Omental fat pad (tissue), 4 donors: ENCODE measurements around the gene CTRL. TPM values are rescaled to one million over a fixed set of nuclear protein-coding genes. Genes with fewer than 3 reads are reported as not detected.
"Not testable (repeated sequence)": the region's sequence is repeated elsewhere in the genome, so short reads cannot be mapped to it uniquely, and the experiment has no call there.

Source experiments
- ATAC-seq: fragments of 150-250 bp; one replicate; pipeline ENCODE4 v1.9.1; 2016; ENCODE audit warnings: mild to moderate bottlenecking, moderate library complexity; ENCODE audit not compliant: low FRiP score
- DNase-seq: peaks from one replicate; pipeline ENCODE4 v3.0.0-alpha.2; 2019; ENCODE audit warnings: low spot score
- CTCF ChIP-seq, 3 donors: fragments of 450-650 bp; IDR thresholded peaks; one replicate each; pipeline ENCODE4 v1.5.1; 2016 to 2017; ENCODE audit warnings: antibody characterized with exemption in 3 of 3, mild to moderate bottlenecking in 3 of 3, moderate library complexity in 2 of 3
- total RNA-seq, 4 donors: library from RNA; depleted of rRNA; stranded (reverse); fragments of >200 nt; gene quantifications; one replicate each; pipeline ENCODE4 v1.1.0, GENCODE V29; 2016

CTRL gene
- total RNA-seq, 4 donors from 2014 or later, result 0.65 to 5.0 (median 2.3) TPM

- no peak for ATAC-seq
- no peak for TF ChIP-seq CTCF (IDR thresholded peaks at IDR 0.05)
- no peak for DNase-seq
These were observed 9.4 kb downstream of the CTRL start for GRCh38 chr16:67922221-67922620.

GRCh38 chr16:67919622-67920221 is 11.9 kb downstream of the CTRL start:
- TF ChIP-seq CTCF (IDR thresholded peaks at IDR 0.05), result no peak
- no peak for DNase-seq
- no peak for ATAC-seq

- DNase-seq (no peak), ATAC-seq (peak; percentile 58)
- TF ChIP-seq CTCF (IDR thresholded peaks at IDR 0.05), result no peak
These were observed 13.8 kb downstream of the CTRL start for GRCh38 chr16:67917852-67918236.

- no peak for TF ChIP-seq CTCF (IDR thresholded peaks at IDR 0.05)
- DNase-seq, result no peak
- no peak for ATAC-seq
These were observed 14.4 kb downstream of the CTRL start for GRCh38 chr16:67917140-67917851.

- no peak for ATAC-seq
These were observed 15.6 kb downstream of the CTRL start for GRCh38 chr16:67915831-67916723.

GRCh38 chr16:67915496-67915769 is 16.2 kb downstream of the CTRL start:
- not testable (repeated sequence) for DNase-seq, ATAC-seq

More at GRCh38 chr16:67915831-67916723, 15.6 kb downstream of the CTRL start:
- no peak for DNase-seq
- no peak for TF ChIP-seq CTCF (IDR thresholded peaks at IDR 0.05)

GRCh38 chr16:67914758-67915495 is 16.7 kb downstream of the CTRL start:
- DNase-seq (no peak), ATAC-seq (no peak)
- no peak for TF ChIP-seq CTCF (IDR thresholded peaks at IDR 0.05)
